Activated naive CD4-positive, alpha-beta T cell treated with anti-CD3 and anti-CD28 coated beads for 36 hours (primary cell): ENCODE measurements around the gene JARID2. TPM values are rescaled to one million over a fixed set of nuclear protein-coding genes. Genes with fewer than 3 reads are reported as not detected.

ENCODE experiments used
- CTCF ChIA-PET: fragments of 350-600 bp; sonication (Branson Sonifier 250); formaldehyde crosslinking; loops from one replicate; lab custom pipeline; 2021; ENCODE audit warnings: antibody characterized with exemption; lab: Charles Lee
- DNase-seq: peaks from one replicate; pipeline ENCODE4 v3.0.0-alpha.2; 2020
- H3K27ac Mint-ChIP-seq: one replicate; pipeline ENCODE4 v1.8.0; 2021; ENCODE audit warnings: mild to moderate bottlenecking, mixed read lengths
- H3K27me3 Mint-ChIP-seq: one replicate; pipeline ENCODE4 v1.8.0; 2021; ENCODE audit warnings: low read depth, mixed read lengths
- H3K36me3 Mint-ChIP-seq: one replicate; pipeline ENCODE4 v1.8.0; 2021; ENCODE audit warnings: low read depth, mixed read lengths
- H3K4me1 Mint-ChIP-seq: one replicate; pipeline ENCODE4 v1.8.0; 2021; ENCODE audit warnings: low read depth, mixed read lengths
- H3K4me3 Mint-ChIP-seq: one replicate; pipeline ENCODE4 v1.8.0; 2021; ENCODE audit warnings: mild to moderate bottlenecking, moderate library complexity, mixed read lengths
- H3K9me3 Mint-ChIP-seq: one replicate; pipeline ENCODE4 v1.8.0; 2021; ENCODE audit warnings: mixed read lengths
- intact Hi-C: fragments of 100-400 bp; cut with micrococcal nuclease; formaldehyde crosslinking; loops from one replicate; pipeline ENCODE4 v1.15.1; 2023
- total RNA-seq, 2 experiments: library from RNA; stranded (reverse); gene quantifications; one replicate each; pipeline ENCODE4 v1.2.3, GENCODE V29; 2021

JARID2 gene
- total RNA-seq, 2 experiments from 2014 or later: 26.6 to 27.7 TPM

- Mint-ChIP-seq H3K4me1 (no peaks in the 10 kb centered on the region), H3K4me3 (no peak overlapping the region), H3K9me3 (no peaks in the 10 kb centered on the region), H3K27ac (no peak overlapping the region), H3K27me3 (no peaks in the 10 kb centered on the region), H3K36me3 (peaks cover 33% of the 10 kb centered on the region)
- no peak for DNase-seq
- CTCF ChIA-PET: no interaction called here
- intact Hi-C loops: no loop called here
Measured at GRCh38 chr6:15504040-15504495, 258.2 kb downstream of the JARID2 start.

DNA sequence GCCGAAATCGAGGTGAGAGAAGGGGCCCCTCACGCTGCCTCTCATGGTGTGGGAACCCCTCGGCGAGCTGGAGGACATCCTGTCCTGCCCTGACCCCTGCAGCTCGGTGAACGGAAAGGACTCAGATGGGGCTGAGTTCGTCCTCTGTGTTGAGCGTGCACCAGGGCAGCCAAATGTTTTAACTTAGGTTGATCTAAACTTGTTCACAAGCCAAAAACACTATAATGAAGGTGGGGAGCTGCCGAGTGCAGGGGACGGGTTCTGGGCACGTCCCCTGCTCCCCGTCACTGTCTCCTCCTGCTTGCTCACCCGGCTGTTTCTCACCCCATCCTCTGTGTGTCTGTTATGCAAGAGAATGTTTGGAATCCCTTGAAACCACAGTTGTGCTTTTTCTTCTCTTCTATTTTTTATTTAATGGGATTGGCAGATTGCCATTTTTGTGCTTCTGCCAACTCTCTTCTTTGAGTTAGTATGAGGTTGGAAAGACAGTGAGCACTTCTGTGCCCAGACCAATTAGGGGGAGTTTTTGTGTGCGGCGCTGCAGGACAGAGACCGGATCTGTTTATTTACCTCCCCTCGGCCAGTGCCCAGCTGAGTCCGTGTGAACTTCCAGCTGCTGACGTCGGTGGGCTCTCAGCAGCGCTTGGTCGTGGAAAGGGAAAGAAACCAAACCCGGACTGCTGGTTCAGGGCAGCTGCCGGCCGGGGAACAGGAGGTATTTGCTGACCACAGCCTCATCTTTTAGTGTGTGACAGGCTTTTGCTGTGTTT is 258.9 kb downstream of the JARID2 start:
- H3K27ac Mint-ChIP-seq: no peak overlapping the region
- H3K4me3 Mint-ChIP-seq: no peak overlapping the region
- CTCF ChIA-PET: no interaction called here
- peaks cover 38% of the 10 kb centered on the region for H3K36me3 Mint-ChIP-seq
- no peak for DNase-seq
- H3K4me1 Mint-ChIP-seq: no peaks in the 10 kb centered on the region
- intact Hi-C loops: no loop called here
- H3K9me3 Mint-ChIP-seq: no peaks in the 10 kb centered on the region
- H3K27me3 Mint-ChIP-seq: no peaks in the 10 kb centered on the region

GRCh38 chr6:15505463-15505918 is 259.6 kb downstream of the JARID2 start:
- CTCF ChIA-PET: interaction anchor here (0.6 kb wide), 1 partner anchor 217 kb away, joined by 3 read pairs; no protein-coding TSS in a partner anchor
- intact Hi-C loops: no loop called here
- Mint-ChIP-seq H3K9me3 (no peaks in the 10 kb centered on the region), H3K27me3 (no peaks in the 10 kb centered on the region), H3K27ac (no peak overlapping the region), H3K4me1 (no peaks in the 10 kb centered on the region), H3K36me3 (peaks cover 37% of the 10 kb centered on the region), H3K4me3 (no peak overlapping the region)
- peak; percentile 1 for DNase-seq

DNA sequence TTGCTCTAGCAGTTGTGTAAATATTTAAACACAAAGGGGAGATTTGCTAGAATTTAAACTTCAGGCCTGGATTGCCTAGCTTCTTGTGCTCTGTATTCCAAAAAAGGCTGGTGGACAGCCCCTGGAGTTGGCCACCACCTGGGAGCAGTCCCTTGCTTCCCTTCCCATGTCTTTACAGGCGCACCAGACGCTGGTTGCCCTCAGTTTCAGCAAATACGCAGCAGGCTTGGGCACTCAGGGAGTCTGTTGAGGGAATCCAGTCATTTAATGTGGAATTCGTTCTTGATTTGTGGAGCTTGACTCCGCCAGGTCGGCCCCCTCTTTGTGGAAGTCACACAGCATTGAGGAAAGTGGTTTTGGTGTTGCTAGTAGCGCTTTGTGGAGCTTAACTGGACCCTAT is 260.2 kb downstream of the JARID2 start:
- Mint-ChIP-seq H3K4me1 (no peaks in the 10 kb centered on the region), H3K36me3 (peaks cover 34% of the 10 kb centered on the region)
- CTCF ChIA-PET: interaction anchor here (0.6 to 0.7 kb wide), 2 partner anchors 217 to 554 kb away, joined by 3 read pairs; no protein-coding TSS in a partner anchor

DNA sequence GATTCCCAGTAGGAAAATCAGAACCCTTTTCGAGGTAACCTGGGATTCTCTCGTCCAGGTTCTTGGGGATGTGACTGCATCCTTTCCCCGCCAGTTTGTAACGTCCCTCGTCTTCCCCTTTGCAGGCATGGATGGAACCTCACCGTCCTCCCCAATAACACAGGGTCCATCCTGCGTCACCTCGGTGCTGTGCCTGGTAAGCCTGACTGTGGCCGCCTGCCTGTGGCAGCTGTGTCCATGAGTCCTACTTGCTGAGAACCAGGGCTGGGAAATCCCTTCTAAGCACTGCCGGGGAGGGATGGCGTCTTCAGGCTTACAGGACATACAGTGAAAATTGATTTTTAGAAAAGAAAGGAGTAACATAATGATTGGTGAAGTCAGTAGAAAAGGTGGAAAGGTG is 261.4 kb downstream of the JARID2 start:
- Mint-ChIP-seq H3K36me3 (peaks cover 30% of the 10 kb centered on the region), H3K4me1 (no peaks in the 10 kb centered on the region), H3K9me3 (no peaks in the 10 kb centered on the region), H3K4me3 (no peak overlapping the region), H3K27me3 (no peaks in the 10 kb centered on the region), H3K27ac (no peak overlapping the region)
- DNase-seq: peak; percentile 2
- CTCF ChIA-PET: no interaction called here
- intact Hi-C loops: no loop called here

More for the DNA sequence above, 260.2 kb downstream of the JARID2 start:
- intact Hi-C loops: no loop called here
- no peak overlapping the region for H3K27ac Mint-ChIP-seq
- no peaks in the 10 kb centered on the region for H3K9me3 Mint-ChIP-seq
- DNase-seq: peak; percentile 2
- H3K4me3 Mint-ChIP-seq: no peak overlapping the region
- H3K27me3 Mint-ChIP-seq: no peaks in the 10 kb centered on the region

DNA sequence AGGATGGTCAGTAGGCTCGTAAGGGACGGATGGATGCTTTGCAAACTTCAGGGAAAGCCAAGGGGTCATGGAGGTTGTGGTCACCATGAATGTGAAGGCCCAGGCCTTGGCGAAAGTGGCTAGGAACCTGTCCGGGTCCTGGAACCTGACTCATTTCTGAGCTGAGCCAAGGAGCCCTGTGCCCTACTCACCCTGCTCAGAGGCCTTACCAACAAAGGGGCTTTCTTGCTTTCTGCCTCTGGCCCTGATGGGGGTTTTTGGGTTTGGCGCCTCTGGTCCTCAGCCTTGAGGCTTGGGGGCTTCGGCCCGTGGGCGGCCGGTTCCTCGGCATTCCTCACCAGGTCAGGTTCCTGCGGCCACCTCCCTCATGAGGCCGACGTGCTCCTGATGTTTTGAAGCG is 261.9 kb downstream of the JARID2 start:
- H3K9me3 Mint-ChIP-seq: no peaks in the 10 kb centered on the region
- CTCF ChIA-PET: no interaction called here
- DNase-seq: no peak
- H3K27me3 Mint-ChIP-seq: no peaks in the 10 kb centered on the region
- H3K4me1 Mint-ChIP-seq: no peaks in the 10 kb centered on the region
- H3K4me3 Mint-ChIP-seq: no peak overlapping the region
- intact Hi-C loops: no loop called here
- H3K36me3 Mint-ChIP-seq: peaks cover 35% of the 10 kb centered on the region
- no peak overlapping the region for H3K27ac Mint-ChIP-seq

GRCh38 chr6:15508441-15508871 is 262.6 kb downstream of the JARID2 start:
- peaks cover 36% of the 10 kb centered on the region for H3K36me3 Mint-ChIP-seq
- H3K4me1 Mint-ChIP-seq: no peaks in the 10 kb centered on the region
- no peak overlapping the region for H3K27ac Mint-ChIP-seq
- intact Hi-C loops: no loop called here
- no peaks in the 10 kb centered on the region for H3K9me3 Mint-ChIP-seq
- no peak overlapping the region for H3K4me3 Mint-ChIP-seq
- no peaks in the 10 kb centered on the region for H3K27me3 Mint-ChIP-seq
- CTCF ChIA-PET: no interaction called here
- DNase-seq: no peak

- DNase-seq: no peak
- H3K36me3 Mint-ChIP-seq: peaks cover 37% of the 10 kb centered on the region
- H3K27me3 Mint-ChIP-seq: no peaks in the 10 kb centered on the region
- CTCF ChIA-PET: no interaction called here
- no peaks in the 10 kb centered on the region for H3K4me1 Mint-ChIP-seq
- H3K4me3 Mint-ChIP-seq: no peak overlapping the region
- H3K9me3 Mint-ChIP-seq: no peaks in the 10 kb centered on the region
- intact Hi-C loops: no loop called here
- no peak overlapping the region for H3K27ac Mint-ChIP-seq
Measured at GRCh38 chr6:15508931-15509330, 263.1 kb downstream of the JARID2 start.

GRCh38 chr6:15509335-15509933 is 263.6 kb downstream of the JARID2 start:
- DNase-seq: no peak
- H3K36me3 Mint-ChIP-seq: peaks cover 39% of the 10 kb centered on the region

DNA sequence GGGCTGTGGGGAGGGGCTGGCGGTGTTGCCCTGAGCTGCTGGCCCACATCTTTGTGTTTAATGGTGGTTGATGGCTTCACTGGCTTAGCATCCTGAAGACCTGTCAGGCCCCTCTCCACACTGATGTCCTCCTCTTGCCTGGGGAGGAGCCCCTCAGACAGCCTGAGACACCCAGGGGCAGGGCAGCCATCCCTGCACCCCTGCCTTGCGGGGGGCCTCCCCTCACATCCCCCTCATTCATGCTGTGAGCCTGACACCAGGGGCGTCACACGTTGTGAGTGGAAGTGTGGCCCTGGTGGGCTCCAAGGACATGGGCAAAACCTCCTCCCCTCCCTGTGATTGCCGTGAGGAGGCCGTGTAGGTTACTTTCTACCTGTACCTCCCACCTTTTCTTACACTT is 264.3 kb downstream of the JARID2 start:
- H3K9me3 Mint-ChIP-seq: no peaks in the 10 kb centered on the region

More at GRCh38 chr6:15509335-15509933, 263.6 kb downstream of the JARID2 start:
- Mint-ChIP-seq H3K4me3 (no peak overlapping the region), H3K9me3 (no peaks in the 10 kb centered on the region), H3K27ac (no peak overlapping the region), H3K27me3 (no peaks in the 10 kb centered on the region), H3K4me1 (no peaks in the 10 kb centered on the region)
- intact Hi-C loops: no loop called here
- CTCF ChIA-PET: no interaction called here

GRCh38 chr6:15510536-15511247 is 264.8 kb downstream of the JARID2 start:
- no peaks in the 10 kb centered on the region for H3K4me1 Mint-ChIP-seq
- DNase-seq: no peak
- no peak overlapping the region for H3K27ac Mint-ChIP-seq
- H3K4me3 Mint-ChIP-seq: no peak overlapping the region
- CTCF ChIA-PET: no interaction called here
- no peaks in the 10 kb centered on the region for H3K9me3 Mint-ChIP-seq
- intact Hi-C loops: no loop called here
- no peaks in the 10 kb centered on the region for H3K27me3 Mint-ChIP-seq
- H3K36me3 Mint-ChIP-seq: peaks cover 45% of the 10 kb centered on the region

More for the DNA sequence above, 264.3 kb downstream of the JARID2 start:
- Mint-ChIP-seq H3K27ac (no peak overlapping the region), H3K4me1 (no peaks in the 10 kb centered on the region), H3K36me3 (peaks cover 45% of the 10 kb centered on the region), H3K4me3 (no peak overlapping the region), H3K27me3 (no peaks in the 10 kb centered on the region)
- intact Hi-C loops: no loop called here
- CTCF ChIA-PET: no interaction called here
- no peak for DNase-seq
